ENCODE data around the gene KMT2E. TPM values are rescaled to one million over a fixed set of nuclear protein-coding genes. Genes with fewer than 3 reads are reported as not detected.
"Not testable (repeated sequence)": the region's sequence is repeated elsewhere in the genome, so short reads cannot be mapped to it uniquely, and the experiment has no call there.

KMT2E gene
- total and polyA plus RNA-seq, 2 experiments from 2014 or later = 78.4 to 131 TPM

DNA sequence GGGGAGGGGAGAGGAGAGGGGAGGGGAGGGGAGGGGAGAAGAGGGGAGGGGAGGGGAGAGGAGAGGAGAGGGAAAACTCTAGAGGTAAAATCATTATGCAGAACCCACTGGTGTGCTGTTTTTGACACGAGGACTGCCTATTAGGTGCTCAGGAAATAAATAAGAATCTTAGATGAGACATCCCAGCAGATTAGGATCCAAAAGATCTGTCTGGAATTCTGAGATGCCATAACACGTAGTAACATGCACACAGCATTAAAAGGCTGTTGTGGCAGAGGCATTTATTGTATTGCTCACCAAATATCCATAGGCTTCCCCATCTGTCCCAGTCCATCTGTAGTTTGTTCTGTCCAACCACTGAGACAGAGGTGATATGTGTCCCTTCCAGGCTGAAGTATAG is 40.8 kb upstream of the KMT2E start:
- Histone ChIP-seq H3K9me3 (ENCODE audit: low read depth) (no peaks in the 10 kb centered on the region), H3K27ac (no peak overlapping the region), H3K36me3 (no peaks in the 10 kb centered on the region), H3K27me3 (no peaks in the 10 kb centered on the region), H3K4me1 (ENCODE audit: low read depth) (peaks cover 5% of the 10 kb centered on the region), H3K4me3 (no peak overlapping the region)
- no peak for DNase-seq (ENCODE audit: low read depth in 1 of 2, low spot score in 1 of 2)
- no peak for TF ChIP-seq CTCF (IDR thresholded peaks at IDR 0.05; ENCODE audit: low read depth, low read length)

GRCh38 chr7:104973909-104974415 is 40.0 kb upstream of the KMT2E start:
- Histone ChIP-seq H3K36me3 (no peaks in the 10 kb centered on the region), H3K4me1 (ENCODE audit: low read depth) (peaks cover 12% of the 10 kb centered on the region), H3K9me3 (ENCODE audit: low read depth) (no peaks in the 10 kb centered on the region), H3K27me3 (no peaks in the 10 kb centered on the region), H3K27ac (no peak overlapping the region), H3K4me3 (no peak overlapping the region)
- DNase-seq (ENCODE audit: low read depth in 1 of 2, low spot score in 1 of 2) = peak in 1 of 2 donors; percentile 92
- TF ChIP-seq CTCF (IDR thresholded peaks at IDR 0.05; ENCODE audit: low read depth, low read length) = no peak

DNA sequence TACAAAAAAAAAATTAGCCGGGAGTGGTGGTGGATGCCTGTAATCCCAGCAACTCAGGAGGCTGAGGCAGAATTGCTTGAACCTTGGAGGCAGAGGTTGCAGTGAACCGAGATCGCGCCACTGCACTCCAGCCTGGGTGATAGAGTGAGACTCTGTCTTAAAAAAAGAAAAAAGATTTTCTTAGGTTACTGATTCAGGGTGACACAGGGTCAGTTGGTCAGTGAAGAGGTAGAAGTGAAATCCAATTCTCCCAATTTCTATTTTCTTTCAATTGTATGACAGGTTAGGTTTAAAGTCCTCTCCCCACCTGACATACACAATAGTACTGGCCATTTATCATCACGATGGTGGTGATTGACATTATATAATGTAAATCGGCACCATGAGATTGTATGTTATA is 38.5 kb upstream of the KMT2E start:
- H3K9me3 ChIP-seq (ENCODE audit: low read depth); H3K36me3 ChIP-seq; H3K4me3 ChIP-seq; H3K27ac ChIP-seq; H3K27me3 ChIP-seq; DNase-seq (ENCODE audit: low read depth in 1 of 2, low spot score in 1 of 2): not testable (repeated sequence)
- H3K4me1 ChIP-seq (ENCODE audit: low read depth) = peaks cover 14% of the 10 kb centered on the region

DNA sequence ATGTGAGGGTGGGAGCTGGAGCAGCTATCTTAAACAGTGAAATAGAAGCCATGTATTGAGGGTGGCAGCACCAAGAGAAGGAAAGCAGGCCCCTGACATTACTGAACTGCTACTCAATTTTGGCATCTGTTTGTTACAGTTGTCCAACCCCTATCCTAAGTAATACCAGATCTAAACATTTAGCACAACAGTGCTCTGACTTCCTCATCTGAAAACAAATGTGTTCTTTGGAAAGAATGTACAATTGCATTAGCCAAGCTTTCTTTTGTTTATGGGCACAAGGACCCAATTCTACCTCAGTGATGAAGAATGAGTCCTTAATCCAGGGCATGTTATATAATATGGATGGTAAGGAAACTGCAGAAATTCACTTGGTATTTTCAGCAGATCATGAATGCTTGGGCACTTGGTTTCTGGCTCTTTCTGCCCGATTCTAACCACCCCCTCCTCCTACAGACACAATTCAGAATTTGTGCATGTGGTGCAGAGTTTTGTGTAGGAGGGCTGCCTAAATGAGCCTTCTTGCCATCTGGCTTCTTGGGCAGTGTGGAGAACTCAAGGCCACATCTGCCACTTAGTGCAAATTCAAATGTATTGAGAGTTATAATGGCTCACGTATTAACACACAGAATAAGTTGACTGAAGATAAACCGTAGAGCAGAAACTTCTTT is 36.9 kb upstream of the KMT2E start:
- Histone ChIP-seq H3K9me3 (ENCODE audit: low read depth) (no peaks in the 10 kb centered on the region), H3K4me3 (no peak overlapping the region), H3K27ac (peak overlapping the region; percentile 46), H3K4me1 (ENCODE audit: low read depth) (peaks cover 22% of the 10 kb centered on the region), H3K27me3 (no peaks in the 10 kb centered on the region), H3K36me3 (no peaks in the 10 kb centered on the region)
- no peak for TF ChIP-seq CTCF (IDR thresholded peaks at IDR 0.05; ENCODE audit: low read depth, low read length)
- DNase-seq (ENCODE audit: low read depth in 1 of 2, low spot score in 1 of 2) = no peak

DNA sequence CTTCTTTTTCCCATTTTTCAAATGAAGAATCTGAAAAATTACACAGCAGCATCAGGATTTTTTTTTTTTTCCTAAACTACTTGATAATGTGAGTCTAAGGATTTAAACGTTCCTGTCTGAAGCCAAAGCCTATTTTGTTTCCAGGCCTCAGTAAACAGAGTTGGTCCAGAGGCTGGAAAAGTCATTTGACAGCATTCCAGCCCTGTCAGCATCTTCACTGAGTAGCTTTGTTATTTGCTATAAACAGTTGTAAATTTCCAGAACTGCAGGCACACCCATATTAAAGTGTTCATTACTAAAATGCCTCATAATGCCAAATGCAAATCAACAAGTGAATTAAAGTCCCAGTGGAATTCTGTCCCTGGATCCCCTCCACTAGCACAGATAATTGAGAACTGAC is 35.5 kb upstream of the KMT2E start:
- Histone ChIP-seq H3K9me3 (ENCODE audit: low read depth) (no peaks in the 10 kb centered on the region), H3K27me3 (no peaks in the 10 kb centered on the region), H3K4me1 (ENCODE audit: low read depth) (peaks cover 32% of the 10 kb centered on the region), H3K36me3 (no peaks in the 10 kb centered on the region), H3K27ac (peak overlapping the region; percentile 55), H3K4me3 (no peak overlapping the region)
- no peak for TF ChIP-seq CTCF (IDR thresholded peaks at IDR 0.05; ENCODE audit: low read depth, low read length)
- DNase-seq (ENCODE audit: low read depth in 1 of 2, low spot score in 1 of 2) = peak in 1 of 2 donors; percentile 44

- H3K36me3 ChIP-seq = no peaks in the 10 kb centered on the region
- no peaks in the 10 kb centered on the region for H3K9me3 ChIP-seq (ENCODE audit: low read depth)
- H3K4me1 ChIP-seq (ENCODE audit: low read depth) = peaks cover 32% of the 10 kb centered on the region
- H3K4me3 ChIP-seq = no peak overlapping the region
- TF ChIP-seq CTCF (IDR thresholded peaks at IDR 0.05; ENCODE audit: low read depth, low read length) = no peak
- H3K27ac ChIP-seq = peak overlapping the region; percentile 55
- no peaks in the 10 kb centered on the region for H3K27me3 ChIP-seq
- peak; percentile 21 to 90 for DNase-seq (ENCODE audit: low read depth in 1 of 2, low spot score in 1 of 2)
These were observed 34.7 kb upstream of the KMT2E start for GRCh38 chr7:104979167-104979841.
